Right ventricle myocardium inferior (tissue), 1 donor: Measurements from ENCODE around the gene AKR1D1. TPM values are rescaled to one million over a fixed set of nuclear protein-coding genes. Genes with fewer than 3 reads are reported as not detected.
"Not testable (repeated sequence)": the region's sequence is repeated elsewhere in the genome, so short reads cannot be mapped to it uniquely, and the experiment has no call there.

Source experiments
- ATAC-seq: fragments of 200-7000 bp; cut with Tn5 transposase; one replicate; pipeline ENCODE4 v1.9.1; 2020; ENCODE audit warnings: mild to moderate bottlenecking, moderate library complexity
- DNase-seq: peaks from one replicate; pipeline ENCODE4 v3.0.0; 2021; ENCODE audit errors: missing footprints
- intact Hi-C: fragments of 100-400 bp; cut with DNase I; formaldehyde crosslinking; loops from one replicate; pipeline ENCODE4 v1.11.0; 2022
- total RNA-seq: library from RNA; stranded (reverse); fragmentation: NEBNext Ultra II Directional; extraction: Animal tissue kit (Norgen Biotek cat#: 25700); gene quantifications from one replicate; pipeline ENCODE4 v1.2.1, GENCODE V29; 2021
- donor health status: DM: no; HTN: yes; CAD: no; lungs with severe emphysema.

Gene AKR1D1
- total RNA-seq, 1 donor from 2014 or later = not detected

DNA sequence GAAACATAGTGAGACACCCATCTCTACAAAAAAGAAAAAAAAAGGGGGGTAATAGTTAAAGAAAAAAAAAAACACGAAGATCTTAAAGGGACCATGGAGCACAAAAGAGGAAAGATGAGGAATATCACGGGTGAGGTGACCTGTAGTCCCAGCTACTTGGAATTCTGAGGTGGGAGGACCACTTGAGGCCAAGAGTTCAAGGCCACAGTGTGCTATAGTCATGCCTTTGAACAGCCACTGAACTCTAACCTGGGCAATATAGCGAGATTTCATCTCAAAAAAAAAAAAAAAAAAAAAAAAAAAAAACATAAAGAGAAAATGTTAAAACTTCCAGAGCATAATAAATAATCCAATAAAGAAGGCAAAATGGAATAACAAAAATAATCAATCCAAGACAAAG, 23.6 kb downstream of the AKR1D1 start:
- intact Hi-C loops = no loop called here
- no peak for ATAC-seq
- no peak for DNase-seq

DNA sequence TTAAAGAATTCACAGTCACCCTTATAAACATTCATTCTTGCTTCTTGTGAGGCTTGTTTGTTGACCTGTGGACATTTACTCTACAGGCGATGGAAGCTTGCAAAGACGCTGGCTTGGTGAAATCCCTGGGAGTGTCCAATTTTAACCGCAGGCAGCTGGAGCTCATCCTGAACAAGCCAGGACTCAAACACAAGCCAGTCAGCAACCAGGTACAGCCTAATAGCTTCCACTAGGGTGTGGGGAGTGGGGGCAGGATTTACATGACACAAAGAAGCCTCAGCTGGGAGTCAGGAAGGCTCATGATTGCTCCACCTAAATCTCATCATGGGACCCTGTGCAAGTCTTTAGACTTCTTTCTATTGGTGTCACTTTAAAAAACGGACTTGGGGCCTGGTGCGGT, 29.0 kb downstream of the AKR1D1 start:
- ATAC-seq (no peak), DNase-seq (no peak)
- intact Hi-C loops = no loop called here

DNA sequence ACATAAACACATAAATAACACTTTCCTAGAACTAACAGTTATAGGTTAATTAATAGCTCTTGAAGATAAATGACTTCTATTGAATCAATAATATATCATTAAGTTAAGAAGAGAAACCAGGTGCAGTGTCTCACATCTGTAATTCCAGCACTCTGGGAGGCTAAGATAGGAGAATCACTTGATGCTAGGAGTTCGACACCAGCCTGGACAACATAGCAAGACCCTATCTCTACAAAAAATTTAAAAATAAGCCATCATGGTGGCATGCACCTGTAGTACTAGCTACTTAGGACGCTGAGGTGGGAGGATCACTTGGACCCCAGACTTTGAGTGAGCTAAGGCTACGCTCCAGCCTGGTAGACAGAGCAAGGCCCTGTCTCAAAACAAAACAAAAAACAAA, 38.8 kb downstream of the AKR1D1 start:
- DNase-seq (no peak), ATAC-seq (no peak)
- intact Hi-C loops = no loop called here

DNA sequence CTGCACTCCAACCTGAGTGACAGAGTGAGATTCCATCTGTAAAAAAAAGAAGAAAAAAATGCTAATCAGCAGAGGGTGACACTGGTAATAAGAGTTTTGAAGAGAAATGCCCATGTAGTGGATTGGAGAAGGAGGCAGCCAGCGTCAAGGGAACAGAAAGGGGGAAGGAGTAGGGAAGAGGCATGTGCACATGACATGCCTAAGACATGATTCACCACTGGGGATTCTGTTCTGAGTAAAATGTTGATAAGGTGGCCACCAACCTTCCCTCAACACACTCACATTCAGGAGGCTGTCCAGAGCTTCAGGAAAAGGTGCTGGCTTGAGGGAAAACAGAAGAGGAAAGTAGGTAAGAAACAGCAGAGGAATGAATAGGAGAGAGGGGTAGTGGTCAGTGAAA, 39.9 kb downstream of the AKR1D1 start:
- intact Hi-C loops = no loop called here
- no peak for ATAC-seq

DNA sequence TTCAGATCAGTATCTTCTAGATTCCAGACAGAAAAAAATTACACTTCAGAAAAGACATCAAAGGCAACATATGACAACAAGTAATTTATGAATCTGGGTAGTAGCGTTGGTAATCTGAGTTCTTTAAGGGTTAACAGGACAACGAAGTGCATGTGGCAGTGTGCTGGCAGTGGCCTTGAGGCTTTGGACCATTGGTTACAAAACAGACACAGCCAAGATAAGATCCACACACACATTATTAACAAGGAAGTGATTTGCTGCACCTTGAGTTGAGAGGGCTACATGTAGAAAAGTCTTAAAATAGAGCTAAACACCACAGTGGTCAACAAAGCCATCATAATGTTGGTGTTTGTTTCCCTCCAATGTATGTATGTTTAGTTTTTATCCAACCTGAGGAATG, 40.6 kb downstream of the AKR1D1 start:
- ATAC-seq (no peak), DNase-seq (no peak)
- intact Hi-C loops = no loop called here

More for the DNA sequence above, 39.9 kb downstream of the AKR1D1 start:
- DNase-seq = no peak

DNA sequence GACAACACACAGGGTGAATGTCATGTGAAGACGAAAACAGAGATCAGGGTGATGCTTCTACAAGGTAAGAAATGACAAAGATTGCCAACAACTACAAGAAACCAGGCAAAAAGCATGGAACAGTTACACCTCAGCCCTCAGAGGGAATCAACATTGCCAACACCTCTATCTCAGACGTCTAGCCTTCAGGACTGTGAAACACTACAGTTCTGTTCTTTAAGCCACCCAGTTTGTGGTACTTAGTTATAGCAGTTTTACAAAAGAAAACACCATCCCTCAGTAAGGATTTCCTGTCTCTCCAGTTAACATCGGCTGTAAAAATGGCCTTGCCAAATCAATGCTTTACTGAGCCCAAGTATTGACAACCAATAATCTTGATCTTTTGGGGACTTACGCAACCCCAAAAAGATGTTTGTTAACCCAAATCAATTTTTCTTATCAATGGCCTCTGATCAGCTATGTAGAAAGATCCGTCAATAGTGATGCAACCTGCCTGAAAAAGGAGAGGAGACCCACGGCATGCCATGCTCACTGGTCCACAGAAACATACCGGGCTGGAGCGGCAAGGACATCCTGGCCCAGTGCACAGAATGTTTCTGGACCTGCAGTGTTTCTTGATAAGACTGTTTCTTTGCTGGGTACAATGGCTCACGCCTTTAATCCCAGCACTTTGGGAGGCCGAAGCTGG, 44.0 kb downstream of the AKR1D1 start:
- DNase-seq (no peak), ATAC-seq (no peak)
- intact Hi-C loops = no loop called here

DNA sequence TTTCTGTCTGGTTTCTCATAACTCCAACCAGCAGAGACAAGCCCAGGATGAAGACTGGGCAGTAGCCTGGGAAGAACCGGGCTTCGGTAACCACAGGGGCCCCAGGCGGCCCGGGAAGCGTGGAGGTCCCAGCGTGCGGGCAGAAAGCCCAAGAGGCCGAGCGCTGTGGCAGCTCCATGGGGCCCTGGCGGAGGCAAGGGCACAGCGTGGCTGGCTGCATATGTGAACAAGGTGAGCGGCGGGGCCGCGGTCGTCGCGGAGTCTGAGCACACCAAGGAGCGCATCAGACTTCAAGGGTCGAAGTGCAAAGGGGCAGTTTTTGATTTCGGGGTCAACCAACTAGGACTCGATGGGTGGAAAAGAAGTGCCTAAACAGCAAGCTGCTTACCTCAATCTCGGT, 45.9 kb downstream of the AKR1D1 start:
- DNase-seq (no peak), ATAC-seq (no peak)
- intact Hi-C loops = no loop called here

DNA sequence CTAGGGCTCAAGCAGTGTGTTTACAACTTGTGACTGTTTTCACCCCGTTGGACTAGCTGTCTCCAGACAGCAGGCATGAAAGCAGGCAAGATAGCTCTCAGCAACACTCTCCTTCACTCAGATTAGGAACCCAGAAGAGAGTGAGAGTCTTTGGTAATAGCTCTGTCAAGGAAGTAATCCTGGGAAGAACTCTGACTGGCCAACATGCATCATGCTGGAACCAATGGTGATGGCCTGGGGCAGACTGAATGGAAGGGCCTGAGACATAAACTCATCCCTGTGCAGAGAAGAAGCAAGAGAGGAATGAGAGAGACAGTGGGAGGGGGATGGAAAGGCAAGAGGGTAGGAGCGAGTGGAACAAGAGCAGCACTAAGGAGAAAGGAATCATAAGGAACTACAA, 48.9 kb downstream of the AKR1D1 start:
- intact Hi-C loops = no loop called here
- ATAC-seq (no peak), DNase-seq (no peak)

DNA sequence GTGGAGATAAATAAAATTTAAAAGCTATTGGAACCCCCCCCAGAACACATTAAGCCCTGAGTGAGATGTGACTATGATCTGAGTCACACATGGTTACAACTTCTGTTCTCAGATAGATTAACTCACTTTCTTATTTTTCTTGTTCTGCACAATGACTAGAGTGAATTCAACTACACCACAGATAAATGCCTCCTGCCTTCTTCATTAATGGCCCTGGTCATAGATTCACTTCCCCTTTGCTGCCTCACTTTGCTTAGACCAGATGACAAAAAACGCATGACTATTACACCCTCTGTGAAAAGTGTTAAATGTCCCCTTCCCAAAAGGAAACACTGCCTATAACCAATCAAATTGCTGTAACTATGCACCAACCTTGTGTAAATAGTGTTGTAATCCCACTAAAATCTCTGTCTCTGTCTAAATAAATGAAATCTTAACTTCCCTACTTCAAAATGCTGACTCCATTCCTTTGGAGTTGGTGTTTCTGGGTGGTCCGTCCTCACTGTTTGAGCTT, 49.4 kb downstream of the AKR1D1 start:
- intact Hi-C loops = no loop called here
- DNase-seq (no peak), ATAC-seq (peak; percentile 34)

DNA sequence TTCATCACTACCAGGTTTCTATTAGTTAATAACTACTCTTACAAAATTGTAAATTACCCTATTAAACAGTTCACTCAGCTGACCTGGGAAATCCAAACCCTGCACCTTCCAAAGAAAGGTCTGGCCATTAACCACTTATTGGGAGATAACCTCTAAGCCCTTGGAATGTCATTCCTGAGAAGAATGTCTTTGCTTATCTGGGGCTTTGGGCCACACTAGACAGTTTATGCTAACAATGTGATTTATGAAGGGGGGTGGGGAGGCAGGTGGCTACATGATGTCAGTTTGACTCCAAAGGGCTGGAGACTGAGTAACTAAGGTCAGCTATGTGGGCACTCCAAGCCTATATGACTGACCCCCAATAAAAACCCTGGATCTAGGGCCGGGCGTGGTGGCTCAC, 50.7 kb downstream of the AKR1D1 start:
- intact Hi-C loops = no loop called here
- ATAC-seq (no peak), DNase-seq (no peak)

DNA sequence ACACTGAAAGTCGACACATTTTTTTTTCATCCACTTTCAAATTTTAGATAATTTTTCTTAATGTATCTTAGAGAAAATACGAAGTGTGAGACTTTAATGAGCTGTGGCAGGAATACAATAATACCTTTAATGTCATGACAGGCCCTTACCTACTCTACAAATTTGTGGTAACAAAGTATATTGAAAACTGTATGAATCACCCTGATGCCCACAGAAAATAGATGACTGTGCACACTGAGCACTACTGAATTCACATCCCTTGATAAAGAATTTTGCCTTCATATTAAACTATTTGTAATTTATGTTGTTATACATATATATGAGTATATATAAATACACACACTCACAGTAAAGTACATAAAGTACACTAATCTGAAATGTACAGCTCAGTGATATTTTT, 51.7 kb downstream of the AKR1D1 start:
- ATAC-seq = no peak
- DNase-seq = no peak
- intact Hi-C loops = no loop called here

DNA sequence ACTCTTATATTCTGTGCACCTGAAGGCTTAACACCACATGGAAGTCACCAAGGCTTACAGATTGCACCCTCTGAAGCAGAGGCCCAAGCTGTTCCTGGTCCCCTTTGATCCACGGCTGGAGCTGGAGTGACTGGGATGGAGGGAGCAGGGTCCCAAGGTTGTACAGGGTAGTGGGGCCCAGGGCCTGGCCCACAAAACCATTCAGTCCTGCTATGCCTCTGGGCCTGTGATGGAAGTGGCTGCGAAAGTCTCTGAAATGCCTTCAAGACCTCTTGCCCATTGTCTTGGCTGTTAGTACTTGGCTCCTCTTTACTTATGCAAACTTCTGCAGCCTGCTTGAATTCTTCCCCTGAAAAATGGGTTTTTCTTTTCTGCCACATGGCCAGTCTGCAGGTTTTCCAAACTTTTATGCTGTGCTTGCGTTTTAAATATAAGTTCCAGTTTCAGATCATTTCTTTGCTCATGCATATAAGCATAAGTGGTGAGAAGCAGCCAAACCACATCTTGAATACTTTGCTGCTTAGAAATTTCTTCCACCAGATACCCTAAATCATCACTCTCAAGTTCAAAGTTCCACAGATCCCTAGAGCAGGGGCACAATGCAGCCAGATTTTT, 53.4 kb downstream of the AKR1D1 start:
- intact Hi-C loops = no loop called here

DNA sequence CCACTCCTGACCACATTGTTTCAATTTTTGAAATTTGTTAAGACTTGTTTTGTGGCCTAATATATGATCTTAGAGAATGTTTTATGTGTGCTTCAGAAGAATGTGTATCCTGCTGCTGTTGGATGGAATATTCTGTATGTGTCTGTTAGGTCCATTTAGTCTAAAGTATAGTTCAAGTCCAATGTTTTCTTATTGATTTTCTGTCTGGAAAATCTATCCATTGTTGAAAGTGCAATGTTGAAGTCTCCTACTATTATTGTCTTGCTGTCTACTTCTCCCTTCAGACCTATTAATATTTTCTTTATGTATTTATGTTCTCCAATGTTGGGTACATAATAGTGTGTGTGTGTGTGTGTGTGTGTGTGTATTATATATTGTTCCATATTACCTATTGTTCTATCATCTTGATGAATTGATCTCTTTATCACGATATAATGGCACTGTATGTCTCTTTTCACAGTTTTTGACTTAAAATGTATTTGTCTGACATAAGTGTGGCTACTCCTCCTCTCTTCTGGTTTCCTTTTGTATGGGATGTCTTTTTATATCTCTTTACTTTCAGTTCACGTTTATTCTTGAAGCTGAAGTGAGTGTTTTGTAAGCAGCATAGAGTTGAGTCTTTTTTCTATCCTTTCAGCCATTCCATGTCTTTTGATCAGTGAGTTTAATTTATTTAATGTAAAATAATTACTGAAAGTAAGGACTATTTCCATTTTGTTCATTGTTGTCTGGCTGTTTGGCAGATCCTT, 61.3 kb downstream of the AKR1D1 start:
- ATAC-seq = no peak

More for the DNA sequence above, 53.4 kb downstream of the AKR1D1 start:
- ATAC-seq (no peak), DNase-seq (no peak)

DNA sequence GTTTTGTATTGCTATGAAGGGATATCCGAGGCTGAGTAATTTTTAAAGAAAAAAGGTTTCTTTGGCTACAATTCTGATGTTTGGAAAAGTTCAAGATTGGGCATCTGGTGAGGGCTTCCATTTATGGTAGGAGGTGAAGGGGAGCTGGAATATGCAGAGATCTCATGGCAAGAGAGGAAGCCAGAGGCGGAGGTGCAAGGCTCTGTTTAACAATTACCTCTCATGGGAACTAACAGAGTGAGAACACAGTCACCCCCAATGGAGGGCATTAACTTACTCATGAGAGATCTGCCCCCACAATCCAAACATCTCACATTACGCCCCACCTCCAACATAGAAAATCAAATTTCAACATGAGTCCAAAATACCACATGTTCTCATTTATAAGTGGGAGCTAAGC, 62.0 kb downstream of the AKR1D1 start:
- intact Hi-C loops = no loop called here
- ATAC-seq = no peak
- DNase-seq = no peak

More for the DNA sequence above, 61.3 kb downstream of the AKR1D1 start:
- intact Hi-C loops = no loop called here
- no peak for DNase-seq

DNA sequence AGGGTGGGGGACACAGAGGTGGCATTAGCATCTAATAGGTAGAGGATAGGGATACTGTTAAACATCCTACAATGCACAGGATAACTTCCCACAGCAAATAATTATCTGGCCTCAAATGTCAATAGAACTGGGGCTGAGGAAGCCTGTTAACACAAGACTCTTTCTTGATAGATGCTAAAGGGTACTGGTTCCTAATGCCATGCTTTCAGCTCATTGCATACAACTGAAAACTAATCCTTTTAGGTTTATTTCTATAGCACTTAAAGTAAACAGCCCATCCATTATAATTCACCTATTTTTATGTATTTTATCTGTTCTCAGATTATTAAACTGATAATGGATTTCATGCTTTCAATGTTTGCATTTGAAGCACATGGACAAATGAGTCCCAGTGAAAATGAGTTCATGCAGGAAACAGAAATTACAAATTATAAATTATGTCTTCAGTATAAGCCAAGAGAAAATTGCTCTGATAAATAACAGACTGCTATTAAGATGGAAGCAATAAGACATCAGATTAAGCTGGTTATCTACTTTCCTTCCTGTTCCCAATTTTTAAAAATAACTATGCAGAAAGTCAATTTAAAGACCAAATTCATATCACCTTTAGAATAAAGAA, 66.4 kb downstream of the AKR1D1 start:
- no peak for ATAC-seq
- intact Hi-C loops = no loop called here
- no peak for DNase-seq

DNA sequence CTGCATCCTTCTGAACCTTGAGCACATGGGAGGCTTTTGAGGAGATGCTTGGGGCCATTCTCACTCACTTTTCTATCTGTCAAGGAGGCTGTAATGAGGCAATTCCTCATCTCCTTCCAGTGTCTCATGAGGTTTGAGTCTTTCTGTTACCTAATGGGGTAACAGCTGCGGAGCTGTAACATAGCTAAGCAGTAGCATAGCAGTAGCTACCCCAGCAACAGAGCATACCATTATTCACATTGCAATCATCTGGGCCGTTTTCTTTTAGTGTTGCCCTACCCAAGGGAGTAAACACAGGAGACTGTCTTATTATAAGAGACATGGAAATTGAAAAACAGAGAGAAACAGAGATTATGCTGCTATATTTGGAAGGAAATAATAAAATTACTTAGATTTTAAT, 68.7 kb downstream of the AKR1D1 start:
- ATAC-seq = no peak
- intact Hi-C loops = no loop called here
- DNase-seq = no peak

DNA sequence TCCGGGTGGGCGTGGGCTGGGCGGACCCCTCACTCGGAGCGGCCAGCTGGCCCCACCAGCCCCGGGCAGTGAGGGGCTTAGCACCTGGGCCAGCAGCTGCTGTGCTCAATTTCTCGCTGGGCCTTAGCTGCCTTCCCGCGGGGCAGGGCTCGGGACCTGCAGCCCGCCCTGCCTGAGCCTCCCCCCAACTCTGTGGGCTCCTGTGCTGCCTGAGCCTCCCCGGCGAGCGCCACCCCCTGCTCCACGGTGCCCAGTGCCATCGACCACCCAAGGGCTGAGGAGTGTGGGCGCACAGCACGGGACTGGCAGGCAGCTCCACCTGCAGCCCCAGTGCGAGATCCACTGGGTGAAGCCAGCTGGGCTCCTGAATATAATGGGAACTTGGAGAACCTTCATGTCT, 70.0 kb downstream of the AKR1D1 start:
- ATAC-seq, intact Hi-C loops, DNase-seq: not testable (repeated sequence)

DNA sequence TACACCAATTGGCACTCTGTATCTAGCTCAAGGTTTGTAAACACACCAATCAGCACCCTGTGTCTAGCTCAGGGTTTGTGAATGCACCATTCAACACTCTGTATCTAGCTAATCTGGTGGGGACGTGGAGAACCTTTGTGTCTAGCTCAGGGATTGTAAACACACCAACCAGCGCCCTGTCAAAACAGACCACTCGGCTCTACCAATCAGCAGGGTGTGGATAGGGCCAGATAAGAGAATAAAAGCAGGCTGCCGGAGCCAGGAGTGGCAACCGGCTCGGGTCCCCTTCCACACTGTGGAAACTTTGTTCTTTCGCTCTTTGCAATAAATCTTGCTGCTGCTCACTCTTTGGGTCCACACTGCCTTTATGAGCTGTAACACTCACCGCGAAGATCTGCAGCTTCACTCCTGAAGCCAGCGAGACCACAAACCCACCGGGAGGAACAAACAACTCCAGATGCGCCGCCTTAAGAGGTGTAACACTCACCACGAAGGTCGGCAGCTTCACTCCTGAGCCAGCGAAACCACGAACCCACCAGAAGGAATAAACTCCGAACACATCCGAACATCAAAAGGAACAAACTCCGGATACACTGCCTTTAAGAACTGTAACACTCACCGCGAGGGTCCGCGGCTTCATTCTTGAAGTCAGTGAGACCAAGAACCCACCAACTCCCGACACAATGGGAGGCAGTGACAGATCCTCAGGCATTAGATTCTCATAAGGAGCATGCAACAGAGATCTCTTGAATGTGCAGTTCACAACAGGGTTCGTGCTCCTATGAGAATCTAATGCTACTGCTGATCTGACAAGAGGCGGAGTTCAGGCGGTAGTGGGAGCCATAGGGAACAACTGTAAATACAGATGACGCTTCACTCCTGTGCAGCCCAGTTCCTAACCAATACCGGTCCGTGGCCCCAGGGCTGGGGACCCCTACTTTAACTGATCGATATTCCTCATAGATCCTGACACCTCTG, 70.8 kb downstream of the AKR1D1 start:
- ATAC-seq, intact Hi-C loops, DNase-seq: not testable (repeated sequence)
